ENCODE data around the gene SPRY4. TPM values are rescaled to one million over a fixed set of nuclear protein-coding genes. Genes with fewer than 3 reads are reported as not detected.

SPRY4 gene
- total and polyA plus RNA-seq, 2 of the 8 experiments (the other 6 are each of a cell fraction or from before 2014, with no cell fraction given), result 59.1 to 113 TPM

- TF ChIP-seq ZNF274 (IDR thresholded peaks at IDR 0.05; ENCODE audit: borderline replicate concordance, extremely low read depth, low read length), result no peak
- 0 out of 2 replicates have a peak, but pooled peaks have one; percentile 23 for TF ChIP-seq POLR2AphosphoS5 (IDR thresholded peaks at IDR 0.05; ENCODE audit: low read depth, low read length)
- no peak for TF ChIP-seq RNF2 (IDR thresholded peaks at IDR 0.05; ENCODE audit: borderline replicate concordance, low read depth, low read length, missing control alignments, poor library complexity, severe bottlenecking)
- no peak for TF ChIP-seq TCF12 (IDR thresholded peaks at IDR 0.05; ENCODE audit: low read depth, low read length)
- no peak for TF ChIP-seq RXRA (IDR thresholded peaks at IDR 0.05; ENCODE audit: insufficient read depth, low read depth, low read length)
- no peaks in the 10 kb centered on the region for H3K9me3 ChIP-seq (ENCODE audit: insufficient read depth in 2 of 2, low read depth in 1 of 2, low read length in 1 of 2)
- peak overlapping the region; percentile 81; the same call in 1 of the 2 replicates for H3K18ac ChIP-seq (ENCODE audit: extremely low read depth, low read length)
- H4K5ac ChIP-seq (ENCODE audit: insufficient read length, low read depth, low read length), result no peak overlapping the region
- H3K79me1 ChIP-seq (ENCODE audit: low read depth, low read length), result no peaks in the 10 kb centered on the region
- ChIA-PET POLR2A (ENCODE audit: partially characterized antibody) (interaction anchor here (0.6 to 3.8 kb wide), 11 partner anchors 9 to 82 kb away, joined by 3 to 24 read pairs (median 10); partner anchors contain the start of gene SPRY4), CTCF (ENCODE audit: partially characterized antibody) (interaction anchor here (0.8 to 2.2 kb wide), 8 partner anchors 10 to 269 kb away, joined by 3 to 9 read pairs (median 4); no protein-coding TSS in a partner anchor)
- WGBS, 2 experiments (ENCODE audit: extremely low coverage in 1 of 2, insufficient coverage in 1 of 2, insufficient read length in 1 of 2, insufficient replicate concordance in 2 of 2, low coverage in 1 of 2, low lambda C conversion rate in 2 of 2, missing lambda C conversion rate in 1 of 2), result 91% methylated on average over 6 of the region's 6 CpGs; no CpG with 5 or more reads in 1 of the 2 experiments
- no peak overlapping the region for H2AFZ ChIP-seq (ENCODE audit: low read length)
- H2AK5ac ChIP-seq (ENCODE audit: low read depth, low read length), result peak overlapping the region; percentile 10; the same call in 1 of the 2 replicates
- peak overlapping the region; percentile 54; the same call in 1 of the 2 replicates for H2BK15ac ChIP-seq (ENCODE audit: low read length)
- H3K4me1 ChIP-seq (replicated peaks in 1 of 4; ENCODE audit: control insufficient read depth in 3 of 4, insufficient read depth in 4 of 4, low read length in 3 of 4), result peaks cover 7 to 18% (median 9%) of the 10 kb centered on the region in 4 experiments
- no peak overlapping the region for H2BK120ac ChIP-seq (replicated peaks; ENCODE audit: low read depth, low read length)
- H3K9ac ChIP-seq (replicated peaks in 1 of 4; ENCODE audit: extremely low read depth in 1 of 4, low read depth in 3 of 4, low read length in 3 of 4), result no peak overlapping the region; a peak in 2 of 7 replicates
- no peaks in the 10 kb centered on the region for H3K79me2 ChIP-seq (ENCODE audit: control insufficient read depth in 1 of 2, insufficient read depth in 2 of 2, low read length in 2 of 2)
- no peak overlapping the region for H4K91ac ChIP-seq (replicated peaks; ENCODE audit: insufficient read length, low read length)
- no peak overlapping the region for H3K14ac ChIP-seq (ENCODE audit: insufficient read length)
- H3K36me3 ChIP-seq (ENCODE audit: control insufficient read depth in 2 of 4, insufficient read depth in 4 of 4, low read length in 3 of 4), result no peaks in the 10 kb centered on the region
- no peak overlapping the region for H3K4ac ChIP-seq (replicated peaks; ENCODE audit: insufficient read length, low read depth, low read length)
- H2BK12ac ChIP-seq (ENCODE audit: low read depth, low read length), result peak overlapping the region; percentile 60; the same call in 1 of the 2 replicates
- no peaks in the 10 kb centered on the region for H3K23me2 ChIP-seq (ENCODE audit: low read depth, low read length)
- H2BK5ac ChIP-seq (ENCODE audit: low read depth, low read length), result 0 out of 2 replicates have a peak overlapping the region, but pooled peaks have one; percentile 46
- no peaks in the 10 kb centered on the region for H4K20me1 ChIP-seq (replicated peaks in 1 of 2; ENCODE audit: control insufficient read depth in 1 of 2, insufficient read depth in 2 of 2, low read length in 2 of 2)
- H3K27ac ChIP-seq (ENCODE audit: low read depth, low read length), result no peak overlapping the region
- no peak for DNase-seq (ENCODE audit: low read depth in 1 of 2, low spot score in 2 of 2)
- H2BK20ac ChIP-seq (ENCODE audit: low read length), result no peak overlapping the region; the same call in 1 of the 2 replicates
- no peak overlapping the region for H4K8ac ChIP-seq (ENCODE audit: extremely low read depth, insufficient read depth, low read length)
- H3K4me3 ChIP-seq (ENCODE audit: extremely low read depth in 1 of 4, insufficient read depth in 2 of 4, low read depth in 3 of 4, low read length in 4 of 4), result no peak overlapping the region
- FAIRE-seq, result no peak
- H3K27me3 ChIP-seq (replicated peaks in 1 of 4; ENCODE audit: control insufficient read depth in 3 of 4, extremely low read depth in 1 of 4, insufficient read depth in 3 of 4, low read length in 3 of 4), result no peaks in the 10 kb centered on the region
- H3K4me2 ChIP-seq (ENCODE audit: insufficient read depth in 1 of 2, low read depth in 2 of 2, low read length in 2 of 2), result no peak overlapping the region
- no peak overlapping the region for H3K23ac ChIP-seq (ENCODE audit: insufficient read length)
- H3K56ac ChIP-seq (replicated peaks; ENCODE audit: insufficient read length, low read depth, low read length), result no peak overlapping the region
Measured at GRCh38 chr5:142281008-142281367, 43.8 kb downstream of the SPRY4 start.

Data from H1 (cell line).